ENCODE measurements around the gene FKBP2.

GRCh38 chr11:64265176-64266160 is 24.6 kb downstream of the FKBP2 start:
- TF ChIP-seq CTCF (conservative IDR thresholded peaks at IDR 0.05) (no peak), ZFX (IDR thresholded peaks at IDR 0.05) (no peak)
